Cardiac fibroblast (primary cell): ENCODE data around the gene S100A5.
"Not testable (repeated sequence)": the region's sequence is repeated elsewhere in the genome, so short reads cannot be mapped to it uniquely, and the experiment has no call there.

Source experiments
- DNase-seq, 2 donors: peaks; one replicate each; pipeline versions ENCODE4 v3.0.0 to v3.0.0-alpha.2; 2010; ENCODE audit warnings: low read depth in 2 of 2
- H3K4me3 ChIP-seq, 2 donors: replicated peaks in 1 of 2; 1 replicate in 1 of 2; 2 replicates in 1 of 2; pipeline ENCODE4 v1.5.1; 2011; ENCODE audit warnings: low read depth in 2 of 2, low read length in 2 of 2, mild to moderate bottlenecking in 2 of 2, moderate library complexity in 1 of 2
- TF ChIP-seq, protein P1 (sequence below): IDR thresholded peaks from one replicate; pipeline ENCODE4 v1.5.1; 2011; ENCODE audit warnings: low read depth, mild to moderate bottlenecking, low read length, inconsistent platforms

S100A5 gene

GRCh38 chr1:153540394-153541361 lies at the start of gene S100A5:
TSS of gene S100A5 (minus strand) at chr1:153540934. CDS start at chr1:153540191, 743 bp downstream.
- H3K4me3 ChIP-seq: no peak within 1 kb of the TSS

DNA sequence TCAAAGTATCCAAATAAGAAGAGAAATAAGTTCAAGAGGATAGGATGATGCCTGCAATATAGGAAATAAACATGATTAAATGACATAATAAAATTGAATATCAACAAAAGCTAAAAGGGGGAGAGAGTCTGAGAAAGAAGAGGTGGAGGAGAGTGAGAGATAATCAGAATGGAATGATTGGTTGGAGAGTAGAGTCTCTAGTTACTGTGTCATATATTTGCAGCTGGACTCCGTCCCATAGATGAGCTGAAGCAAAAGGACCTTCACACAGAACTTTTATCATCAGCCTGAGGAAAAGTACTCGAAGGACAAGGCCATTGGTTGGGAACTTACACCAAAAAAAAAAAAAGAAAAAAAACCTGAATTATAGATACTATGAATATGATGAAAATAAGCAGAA lies 47.7 kb upstream of the S100A5 start:
- H3K4me3 ChIP-seq: no peak overlapping the region
- TF ChIP-seq, protein P1, sequence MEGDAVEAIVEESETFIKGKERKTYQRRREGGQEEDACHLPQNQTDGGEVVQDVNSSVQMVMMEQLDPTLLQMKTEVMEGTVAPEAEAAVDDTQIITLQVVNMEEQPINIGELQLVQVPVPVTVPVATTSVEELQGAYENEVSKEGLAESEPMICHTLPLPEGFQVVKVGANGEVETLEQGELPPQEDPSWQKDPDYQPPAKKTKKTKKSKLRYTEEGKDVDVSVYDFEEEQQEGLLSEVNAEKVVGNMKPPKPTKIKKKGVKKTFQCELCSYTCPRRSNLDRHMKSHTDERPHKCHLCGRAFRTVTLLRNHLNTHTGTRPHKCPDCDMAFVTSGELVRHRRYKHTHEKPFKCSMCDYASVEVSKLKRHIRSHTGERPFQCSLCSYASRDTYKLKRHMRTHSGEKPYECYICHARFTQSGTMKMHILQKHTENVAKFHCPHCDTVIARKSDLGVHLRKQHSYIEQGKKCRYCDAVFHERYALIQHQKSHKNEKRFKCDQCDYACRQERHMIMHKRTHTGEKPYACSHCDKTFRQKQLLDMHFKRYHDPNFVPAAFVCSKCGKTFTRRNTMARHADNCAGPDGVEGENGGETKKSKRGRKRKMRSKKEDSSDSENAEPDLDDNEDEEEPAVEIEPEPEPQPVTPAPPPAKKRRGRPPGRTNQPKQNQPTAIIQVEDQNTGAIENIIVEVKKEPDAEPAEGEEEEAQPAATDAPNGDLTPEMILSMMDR: no peak
- no peak for DNase-seq

More at GRCh38 chr1:153540394-153541361, at the start of gene S100A5:
- TF ChIP-seq, protein P1: no peak
- DNase-seq: peak in 1 of 2 donors; percentile 58

DNA sequence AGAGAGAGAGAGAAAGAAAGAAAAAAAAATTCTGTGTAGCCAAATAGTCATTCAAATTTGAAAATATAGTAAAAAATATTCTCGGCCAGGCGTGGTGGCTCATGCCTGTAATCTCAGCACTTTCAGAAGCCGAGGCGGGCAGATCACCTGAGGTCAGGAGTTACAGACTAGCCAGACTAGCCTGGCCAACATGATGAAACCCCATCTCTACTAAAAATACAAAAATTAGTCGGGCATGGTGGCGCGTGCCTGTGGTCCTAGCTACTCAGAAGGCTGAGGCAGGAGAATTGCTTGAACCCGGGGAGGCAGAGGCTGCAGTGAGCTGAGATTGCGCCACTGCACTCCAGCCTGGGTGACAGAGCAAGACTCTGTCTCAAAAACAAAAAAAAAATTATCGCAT lies 47.3 kb upstream of the S100A5 start:
- H3K4me3 ChIP-seq, DNase-seq: not testable (repeated sequence)

DNA sequence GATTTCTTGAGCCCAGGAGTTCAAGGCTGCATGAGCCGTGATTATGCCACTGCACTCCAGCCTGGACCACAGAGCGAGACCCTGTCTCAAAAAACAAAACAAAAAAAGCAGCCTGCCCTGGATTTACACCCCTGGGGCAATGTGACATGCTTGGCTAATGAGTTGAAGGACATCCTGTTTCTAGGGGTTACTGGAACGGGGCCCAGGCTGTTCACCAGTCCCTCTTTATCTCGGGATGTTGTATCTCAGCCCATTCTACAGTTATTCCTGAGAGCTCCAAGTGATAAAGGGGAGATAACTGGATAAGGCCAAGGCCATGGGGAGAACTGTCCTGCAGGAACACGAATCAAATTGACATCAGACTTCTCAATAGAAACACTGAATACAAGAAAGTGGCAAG lies 46.6 kb upstream of the S100A5 start:
- TF ChIP-seq, protein P1: no peak
- no peak for DNase-seq

GRCh38 chr1:153586347-153586746 lies 45.6 kb upstream of the S100A5 start:
- no peak overlapping the region for H3K4me3 ChIP-seq
- TF ChIP-seq, protein P1: no peak
- DNase-seq: no peak

More for the DNA sequence above, 46.6 kb upstream of the S100A5 start:
- H3K4me3 ChIP-seq: no peak overlapping the region

- no peak for DNase-seq
- H3K4me3 ChIP-seq: no peak overlapping the region
- TF ChIP-seq, protein P1: no peak
Observed at GRCh38 chr1:153585006-153585405, 44.3 kb upstream of the S100A5 start.

DNA sequence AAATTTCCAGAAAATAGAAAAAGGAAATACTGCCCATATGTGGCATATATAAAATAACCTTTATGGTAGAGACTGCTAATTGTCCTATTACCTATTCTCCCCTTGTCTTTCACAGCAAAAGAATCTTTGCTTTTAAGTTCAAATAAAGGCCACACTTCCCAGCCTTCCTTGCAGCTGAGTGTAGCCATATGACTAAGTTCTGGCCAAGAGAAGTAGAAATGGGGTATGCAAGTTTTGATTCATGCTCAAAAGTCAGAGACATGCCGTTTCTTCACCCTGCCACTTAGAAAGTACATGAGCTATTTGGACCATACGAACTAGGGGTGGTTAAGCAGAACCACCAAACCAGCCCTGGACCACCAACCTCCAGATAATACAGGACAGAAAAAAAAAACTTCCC lies 43.2 kb upstream of the S100A5 start:
- H3K4me3 ChIP-seq: no peak overlapping the region
- TF ChIP-seq, protein P1: no peak
- DNase-seq: no peak

DNA sequence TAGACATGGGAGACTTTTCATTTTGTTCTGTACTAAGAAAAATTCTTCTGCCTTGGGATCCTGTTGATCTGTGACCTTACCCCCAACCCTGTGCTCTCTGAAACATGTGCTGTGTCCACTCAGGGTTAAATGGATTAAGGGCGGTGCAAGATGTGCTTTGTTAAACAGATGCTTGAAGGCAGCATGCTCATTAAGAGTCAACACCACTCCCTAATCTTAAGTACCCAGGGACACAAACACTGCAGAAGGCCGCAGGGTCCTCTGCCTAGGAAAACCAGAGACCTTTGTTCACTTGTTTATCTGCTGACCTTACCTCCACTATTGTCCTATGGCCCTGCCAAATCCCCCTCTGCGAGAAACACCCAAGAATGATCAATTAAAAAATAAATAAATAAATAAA lies 42.8 kb upstream of the S100A5 start:
- not testable (repeated sequence) for DNase-seq, H3K4me3 ChIP-seq

GRCh38 chr1:153582836-153583235 lies 42.1 kb upstream of the S100A5 start:
- not testable (repeated sequence) for H3K4me3 ChIP-seq, DNase-seq
